Neural cell (in vitro differentiated cells): Measurements from ENCODE around the gene ANKRD6. TPM values are rescaled to one million over a fixed set of nuclear protein-coding genes. Genes with fewer than 3 reads are reported as not detected.

Experiments
- H2AFZ ChIP-seq: fragments of 200-600, 300-800 bp; sonication (generic), shearing (Covaris generic); 2 replicates; pipeline ENCODE4 v1.6.0; 2014; ENCODE audit warnings: low read depth, mild to moderate bottlenecking, antibody characterized with exemption, low read length, moderate library complexity
- H3F3A ChIP-seq: fragments of 200-600 bp; shearing (Covaris generic); 2 replicates; pipeline ENCODE4 v1.6.1; 2016; ENCODE audit warnings: mild to moderate bottlenecking, moderate library complexity, mixed read lengths, antibody characterized with exemption, low read length; ENCODE audit not compliant: insufficient read depth, poor library complexity, severe bottlenecking
- H3K27ac ChIP-seq: fragments of 200-600, 300-800 bp; sonication (generic), shearing (Covaris generic); 2 replicates; pipeline ENCODE4 v1.5.1; 2014; ENCODE audit warnings: mild to moderate bottlenecking, low read length, moderate library complexity
- H3K27me3 ChIP-seq: fragments of 300-800, 200-600 bp; sonication (generic), shearing (Covaris generic); 2 replicates; pipeline ENCODE4 v1.6.0; 2014; ENCODE audit warnings: mild to moderate bottlenecking, low read depth, low read length, moderate library complexity; ENCODE audit not compliant: insufficient read depth
- H3K36me3 ChIP-seq: fragments of 300-800, 200-600 bp; sonication (generic), shearing (Covaris generic); 2 replicates; pipeline ENCODE4 v1.5.1; 2014; ENCODE audit warnings: mild to moderate bottlenecking, antibody characterized with exemption, low read length, moderate library complexity; ENCODE audit not compliant: insufficient read depth
- H3K4me2 ChIP-seq: fragments of 300-800, 200-600 bp; sonication (generic), shearing (Covaris generic); 2 replicates; pipeline ENCODE4 v1.6.0; 2014; ENCODE audit warnings: mild to moderate bottlenecking, low read length
- H3K4me3 ChIP-seq: fragments of 300-800, 200-600 bp; sonication (generic), shearing (Covaris generic); 2 replicates; pipeline ENCODE4 v1.5.1; 2014; ENCODE audit warnings: mild to moderate bottlenecking, low read length, moderate library complexity
- H3K79me2 ChIP-seq: fragments of 200-600 bp; shearing (Covaris generic); replicated peaks from 2 replicates; pipeline ENCODE4 v1.6.0; 2014; ENCODE audit warnings: mild to moderate bottlenecking, low read length, moderate library complexity; ENCODE audit not compliant: insufficient read depth
- H3K9ac ChIP-seq: fragments of 300-800, 200-600 bp; sonication (generic), shearing (Covaris generic); 2 replicates; pipeline ENCODE4 v1.6.1; 2016; ENCODE audit warnings: mild to moderate bottlenecking, low read length, mixed read lengths
- H3K9me2 ChIP-seq: fragments of 200-600 bp; shearing (Covaris generic); 2 replicates; pipeline ENCODE4 v1.6.1; 2016; ENCODE audit warnings: mild to moderate bottlenecking, low read length, mixed read lengths; ENCODE audit not compliant: insufficient read depth
- H3K9me3 ChIP-seq: fragments of 200-600, 300-800 bp; sonication (generic), shearing (Covaris generic); 2 replicates; pipeline ENCODE4 v1.6.1; 2016; ENCODE audit warnings: mild to moderate bottlenecking, mixed run types, low read length, moderate library complexity, mixed read lengths
- H4K20me1 ChIP-seq: fragments of 200-600 bp; shearing (Covaris generic); 2 replicates; pipeline ENCODE4 v1.6.1; 2016; ENCODE audit warnings: mild to moderate bottlenecking, mixed run types; ENCODE audit not compliant: insufficient read depth
- EP300 ChIP-seq: fragments of 450-650 bp; conservative IDR thresholded peaks from 2 replicates; pipeline ENCODE4 v1.6.1; 2014; ENCODE audit warnings: antibody characterized with exemption, mild to moderate bottlenecking, moderate library complexity; ENCODE audit not compliant: poor library complexity, severe bottlenecking
- EZH2 ChIP-seq: fragments of 200-600, 300-800 bp; shearing (Covaris generic), sonication (generic); IDR thresholded peaks from 2 replicates; pipeline ENCODE4 v1.6.1; 2014; ENCODE audit warnings: antibody characterized with exemption, low read length, borderline replicate concordance, mild to moderate bottlenecking; ENCODE audit not compliant: insufficient read depth, poor library complexity, severe bottlenecking
- MXI1 ChIP-seq: fragments of 450-650 bp; conservative IDR thresholded peaks from 2 replicates; pipeline ENCODE4 v1.6.1; 2014; ENCODE audit warnings: antibody characterized with exemption, mild to moderate bottlenecking; ENCODE audit not compliant: poor library complexity, severe bottlenecking
- POLR2AphosphoS5 ChIP-seq: IDR thresholded peaks from 2 replicates; pipeline ENCODE4 v1.6.1; 2012
- RAD21 ChIP-seq: fragments of 450-650 bp; conservative IDR thresholded peaks from 2 replicates; pipeline ENCODE4 v1.6.1; 2014; ENCODE audit warnings: antibody characterized with exemption, mild to moderate bottlenecking, moderate library complexity
- SMC3 ChIP-seq: fragments of 450-650 bp; conservative IDR thresholded peaks from 2 replicates; pipeline ENCODE4 v1.6.1; 2014; ENCODE audit warnings: antibody characterized with exemption, mild to moderate bottlenecking, moderate library complexity; ENCODE audit not compliant: poor library complexity
- TAF1 ChIP-seq: IDR thresholded peaks from 2 replicates; pipeline ENCODE4 v1.6.1; 2012; ENCODE audit warnings: low read depth
- polyA plus RNA-seq: library from polyadenylated mRNA; depleted of rRNA; stranded (reverse); fragments of >200 nt; gene quantifications from 2 replicates; pipeline ENCODE4 v1.2.3, GENCODE V29; 2014
- TF ChIP-seq, protein P1 (sequence below): IDR thresholded peaks from 2 replicates; pipeline ENCODE4 v1.6.1; 2012; ENCODE audit warnings: borderline replicate concordance
- TF ChIP-seq, protein P2 (sequence below): fragments of 450-650 bp; IDR thresholded peaks from 2 replicates; pipeline ENCODE4 v1.5.1; 2014; ENCODE audit warnings: antibody characterized with exemption, mild to moderate bottlenecking, moderate library complexity; ENCODE audit not compliant: poor library complexity, severe bottlenecking

The ANKRD6 gene
- polyA plus RNA-seq, 1 donor from 2014 or later, result 43.5 TPM

DNA sequence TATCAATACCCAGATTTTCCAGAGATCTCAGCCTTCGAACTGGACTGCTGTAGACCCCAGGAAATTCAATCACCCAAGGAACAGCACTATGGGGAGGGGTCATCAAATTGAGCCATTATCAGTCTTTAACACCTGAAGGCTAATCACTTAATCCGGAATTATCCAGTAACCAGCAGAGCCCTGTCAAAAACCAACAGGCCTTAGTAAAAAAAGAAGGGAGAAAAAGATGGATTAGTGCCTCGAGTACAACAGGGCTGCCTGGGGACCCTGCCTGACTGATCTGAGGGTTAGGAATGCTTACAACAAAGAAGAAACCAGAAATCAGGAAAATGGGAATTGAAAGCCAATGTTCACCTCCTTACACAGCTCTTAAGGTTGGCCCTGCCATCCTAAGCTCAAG, 28.4 kb upstream of the ANKRD6 start:
- H2AFZ ChIP-seq, result no peak overlapping the region
- H3K4me3 ChIP-seq, result no peak overlapping the region
- no peaks in the 10 kb centered on the region for H3K36me3 ChIP-seq
- H3K79me2 ChIP-seq, result peaks cover 20% of the 10 kb centered on the region
- TF ChIP-seq, protein P1, sequence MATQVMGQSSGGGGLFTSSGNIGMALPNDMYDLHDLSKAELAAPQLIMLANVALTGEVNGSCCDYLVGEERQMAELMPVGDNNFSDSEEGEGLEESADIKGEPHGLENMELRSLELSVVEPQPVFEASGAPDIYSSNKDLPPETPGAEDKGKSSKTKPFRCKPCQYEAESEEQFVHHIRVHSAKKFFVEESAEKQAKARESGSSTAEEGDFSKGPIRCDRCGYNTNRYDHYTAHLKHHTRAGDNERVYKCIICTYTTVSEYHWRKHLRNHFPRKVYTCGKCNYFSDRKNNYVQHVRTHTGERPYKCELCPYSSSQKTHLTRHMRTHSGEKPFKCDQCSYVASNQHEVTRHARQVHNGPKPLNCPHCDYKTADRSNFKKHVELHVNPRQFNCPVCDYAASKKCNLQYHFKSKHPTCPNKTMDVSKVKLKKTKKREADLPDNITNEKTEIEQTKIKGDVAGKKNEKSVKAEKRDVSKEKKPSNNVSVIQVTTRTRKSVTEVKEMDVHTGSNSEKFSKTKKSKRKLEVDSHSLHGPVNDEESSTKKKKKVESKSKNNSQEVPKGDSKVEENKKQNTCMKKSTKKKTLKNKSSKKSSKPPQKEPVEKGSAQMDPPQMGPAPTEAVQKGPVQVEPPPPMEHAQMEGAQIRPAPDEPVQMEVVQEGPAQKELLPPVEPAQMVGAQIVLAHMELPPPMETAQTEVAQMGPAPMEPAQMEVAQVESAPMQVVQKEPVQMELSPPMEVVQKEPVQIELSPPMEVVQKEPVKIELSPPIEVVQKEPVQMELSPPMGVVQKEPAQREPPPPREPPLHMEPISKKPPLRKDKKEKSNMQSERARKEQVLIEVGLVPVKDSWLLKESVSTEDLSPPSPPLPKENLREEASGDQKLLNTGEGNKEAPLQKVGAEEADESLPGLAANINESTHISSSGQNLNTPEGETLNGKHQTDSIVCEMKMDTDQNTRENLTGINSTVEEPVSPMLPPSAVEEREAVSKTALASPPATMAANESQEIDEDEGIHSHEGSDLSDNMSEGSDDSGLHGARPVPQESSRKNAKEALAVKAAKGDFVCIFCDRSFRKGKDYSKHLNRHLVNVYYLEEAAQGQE, result no peak
- TF ChIP-seq, protein P2, sequence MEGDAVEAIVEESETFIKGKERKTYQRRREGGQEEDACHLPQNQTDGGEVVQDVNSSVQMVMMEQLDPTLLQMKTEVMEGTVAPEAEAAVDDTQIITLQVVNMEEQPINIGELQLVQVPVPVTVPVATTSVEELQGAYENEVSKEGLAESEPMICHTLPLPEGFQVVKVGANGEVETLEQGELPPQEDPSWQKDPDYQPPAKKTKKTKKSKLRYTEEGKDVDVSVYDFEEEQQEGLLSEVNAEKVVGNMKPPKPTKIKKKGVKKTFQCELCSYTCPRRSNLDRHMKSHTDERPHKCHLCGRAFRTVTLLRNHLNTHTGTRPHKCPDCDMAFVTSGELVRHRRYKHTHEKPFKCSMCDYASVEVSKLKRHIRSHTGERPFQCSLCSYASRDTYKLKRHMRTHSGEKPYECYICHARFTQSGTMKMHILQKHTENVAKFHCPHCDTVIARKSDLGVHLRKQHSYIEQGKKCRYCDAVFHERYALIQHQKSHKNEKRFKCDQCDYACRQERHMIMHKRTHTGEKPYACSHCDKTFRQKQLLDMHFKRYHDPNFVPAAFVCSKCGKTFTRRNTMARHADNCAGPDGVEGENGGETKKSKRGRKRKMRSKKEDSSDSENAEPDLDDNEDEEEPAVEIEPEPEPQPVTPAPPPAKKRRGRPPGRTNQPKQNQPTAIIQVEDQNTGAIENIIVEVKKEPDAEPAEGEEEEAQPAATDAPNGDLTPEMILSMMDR, result no peak
- TF ChIP-seq MXI1 (no peak), SMC3 (no peak), EP300 (no peak), EZH2 (no peak), RAD21 (no peak), POLR2AphosphoS5 (no peak), TAF1 (no peak)
- H3K27ac ChIP-seq, result no peak overlapping the region
- no peak overlapping the region for H3K4me2 ChIP-seq
- no peaks in the 10 kb centered on the region for H3K9me3 ChIP-seq
- H3K9me2 ChIP-seq, result no peaks in the 10 kb centered on the region
- H3K9ac ChIP-seq, result no peak overlapping the region
- H4K20me1 ChIP-seq, result no peaks in the 10 kb centered on the region
- H3F3A ChIP-seq, result no peaks in the 10 kb centered on the region
- H3K27me3 ChIP-seq, result no peaks in the 10 kb centered on the region

DNA sequence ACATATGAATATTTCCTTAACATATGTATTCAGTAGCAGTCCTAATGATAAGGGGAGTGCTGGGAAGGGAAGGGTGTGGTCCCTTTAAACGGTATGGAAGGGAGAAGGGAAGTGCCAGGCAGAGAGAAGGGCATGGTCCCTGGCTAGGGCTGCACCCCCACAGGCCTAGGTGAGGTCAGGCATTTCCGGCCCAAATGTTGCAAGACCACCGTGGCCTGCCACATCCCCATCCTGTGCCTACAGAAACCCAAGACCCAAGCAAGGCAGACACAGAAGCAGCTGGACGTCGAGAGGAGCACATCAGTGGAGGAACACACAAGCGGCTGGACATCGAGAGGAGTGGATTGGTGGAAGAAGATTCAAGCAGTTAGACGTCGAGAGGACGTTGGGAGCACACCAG, 26.8 kb upstream of the ANKRD6 start:
- peaks cover 26% of the 10 kb centered on the region for H3K79me2 ChIP-seq
- no peaks in the 10 kb centered on the region for H3K9me2 ChIP-seq
- H3K27ac ChIP-seq, result no peak overlapping the region
- TF ChIP-seq EZH2 (no peak), POLR2AphosphoS5 (no peak), RAD21 (no peak)
- no peak overlapping the region for H3K4me2 ChIP-seq
- no peaks in the 10 kb centered on the region for H3K36me3 ChIP-seq
- no peaks in the 10 kb centered on the region for H3F3A ChIP-seq
- no peak overlapping the region for H3K9ac ChIP-seq
- no peak overlapping the region for H3K4me3 ChIP-seq
- H3K27me3 ChIP-seq, result no peaks in the 10 kb centered on the region
- no peak overlapping the region for H2AFZ ChIP-seq
- no peaks in the 10 kb centered on the region for H3K9me3 ChIP-seq
- no peaks in the 10 kb centered on the region for H4K20me1 ChIP-seq
